ENCODE measurements around the gene UBXN11. TPM values are rescaled to one million over a fixed set of nuclear protein-coding genes. Genes with fewer than 3 reads are reported as not detected.

Gene UBXN11
- polyA plus RNA-seq, 3 donors: 13.1 to 19.1 (median 16.9) TPM

DNA sequence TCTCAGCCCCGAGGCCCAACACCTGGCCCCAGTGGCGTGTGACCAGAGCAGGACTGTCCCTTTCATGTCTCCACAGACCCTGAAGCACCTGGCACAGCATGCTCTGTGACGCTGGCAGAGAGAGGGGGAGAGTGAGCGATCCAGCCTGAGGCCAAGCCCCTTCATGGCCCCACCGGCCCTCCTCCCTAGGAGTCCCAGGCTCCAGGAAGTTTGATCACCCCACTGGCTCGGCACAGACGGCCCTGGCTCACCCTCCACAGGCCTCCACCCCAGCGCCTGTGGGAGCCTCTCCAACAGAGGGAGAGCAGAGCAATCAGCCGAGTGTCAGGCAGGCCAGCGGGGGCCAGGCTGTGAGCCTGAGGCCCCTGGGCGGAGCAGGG lies 15.6 kb downstream of the UBXN11 start:
- WGBS, 3 donors: 68 to 83% (median 70%) methylated on average over 10 to 11 of the region's 11 CpGs
- H3K27ac ChIP-seq (ENCODE audit: low read depth, low read length): no peak overlapping the region

DNA sequence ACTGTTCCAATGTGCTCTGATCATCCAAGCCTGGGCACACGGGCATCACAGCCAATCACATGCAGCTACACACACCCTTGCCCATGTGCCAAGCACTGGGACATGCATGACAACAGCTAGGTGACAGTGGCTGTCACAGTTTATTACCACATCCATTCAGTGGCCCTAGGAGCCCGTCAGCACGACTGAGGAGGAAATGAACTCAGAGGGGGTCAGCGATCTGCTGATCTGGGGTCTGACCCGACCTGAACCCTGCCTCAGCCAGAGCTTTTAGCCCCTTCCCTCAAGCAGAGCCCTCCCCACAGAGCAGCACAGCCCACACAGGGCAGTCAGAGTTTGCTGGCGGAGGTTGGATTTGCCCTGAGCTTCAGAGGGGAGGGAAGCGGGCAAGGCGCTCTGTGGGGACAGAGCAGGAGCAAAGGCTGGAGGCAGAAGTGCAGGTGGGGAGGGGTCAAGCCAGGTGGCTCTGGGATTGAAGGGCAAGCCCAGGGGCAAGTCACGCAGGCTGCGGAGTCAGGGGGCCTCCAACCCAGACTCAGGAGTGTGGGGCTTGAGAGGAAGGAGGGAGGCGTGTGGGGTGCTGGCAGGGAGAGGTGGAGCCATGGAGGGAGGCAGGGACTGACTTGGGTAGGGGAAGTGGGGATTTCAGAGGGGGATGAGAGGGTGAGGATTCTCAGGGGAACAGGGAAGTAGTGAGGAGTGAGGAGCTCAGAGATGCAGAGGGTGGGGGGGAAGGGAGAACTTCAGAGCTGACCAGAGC lies 16.1 kb downstream of the UBXN11 start:
- H3K27ac ChIP-seq (ENCODE audit: low read depth, low read length): peak overlapping the region; percentile 77
- 58 to 74% (median 72%) methylated on average over 11 of the region's 11 CpGs for WGBS, 3 donors

DNA sequence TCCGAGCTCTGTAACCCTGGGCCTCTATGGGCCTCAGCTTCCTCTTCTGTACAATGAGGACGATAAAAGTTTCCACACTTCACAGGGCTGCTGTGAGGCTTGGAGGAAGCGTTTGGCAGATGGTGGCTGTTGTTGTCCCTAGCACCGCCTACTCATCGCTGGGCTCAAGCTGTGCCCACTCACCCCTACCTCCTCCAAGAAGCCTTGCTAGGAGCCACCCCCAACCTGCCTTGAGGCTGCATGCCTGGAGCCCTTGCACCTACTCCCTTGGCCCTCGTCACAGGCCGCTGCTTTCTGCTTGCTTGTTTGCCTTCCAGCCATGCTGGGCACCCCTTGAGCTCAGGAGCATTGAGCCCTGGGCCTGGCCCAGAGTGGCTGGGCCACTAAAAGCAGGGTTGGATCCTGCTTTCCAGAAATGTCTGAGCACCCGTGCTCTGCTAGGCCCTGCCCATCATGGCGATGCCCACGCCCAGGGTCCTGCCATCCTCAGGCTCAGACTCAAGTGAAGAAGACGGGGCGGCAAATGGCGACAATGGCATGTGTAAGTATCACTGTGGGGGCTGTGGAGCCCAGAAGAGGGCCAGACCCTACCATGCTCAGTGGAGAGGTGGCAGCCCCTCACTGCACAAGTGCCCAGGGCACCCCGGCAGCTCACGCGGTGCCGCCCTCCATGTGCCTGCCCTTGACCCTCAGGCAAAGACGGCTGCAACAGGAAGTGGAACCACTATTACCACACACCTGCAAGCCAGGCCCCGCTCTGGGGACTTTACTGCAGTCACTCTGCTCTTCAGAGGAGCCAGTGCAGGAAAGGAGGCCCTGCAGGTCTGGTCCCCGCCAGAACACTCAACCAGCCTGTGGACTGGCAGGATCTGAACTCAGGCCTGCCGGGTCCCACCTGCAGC lies 17.0 kb downstream of the UBXN11 start:
- 62 to 89% (median 71%) methylated on average over 21 of the region's 21 CpGs for WGBS, 3 donors
- no peak overlapping the region for H3K27ac ChIP-seq (ENCODE audit: low read depth, low read length)

DNA sequence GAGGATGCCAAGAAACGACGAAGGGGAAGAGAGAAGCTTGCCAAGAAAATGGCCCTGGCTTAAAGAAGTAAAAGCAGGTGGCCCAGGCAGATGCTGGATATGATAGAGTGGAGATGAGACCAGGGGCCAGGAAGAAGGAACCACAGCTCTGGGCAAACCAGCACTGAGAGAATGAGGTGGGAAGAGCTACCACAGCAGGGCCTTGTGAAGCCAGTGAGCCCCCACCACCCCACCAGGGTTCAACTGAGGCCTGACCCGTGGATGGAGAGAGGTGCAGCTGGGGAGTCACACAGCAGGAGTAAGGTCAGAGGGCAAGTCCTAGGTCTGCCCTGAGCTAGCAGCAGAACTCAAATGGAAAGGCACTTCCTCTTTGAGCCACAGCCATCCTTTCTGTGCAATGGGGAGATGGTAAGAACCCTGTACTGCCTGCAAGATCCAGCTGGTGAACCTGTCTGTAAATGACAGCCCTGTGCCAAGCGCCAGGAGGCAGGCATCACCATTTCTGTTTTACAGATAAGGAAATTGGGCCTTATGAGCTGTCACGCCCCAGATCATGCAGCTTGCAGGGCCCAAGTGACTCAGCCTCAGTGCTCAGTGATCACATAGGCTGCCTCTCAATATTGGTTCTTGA lies 18.0 kb downstream of the UBXN11 start:
- WGBS, 3 donors: 32 to 62% (median 37%) methylated on average over 5 of the region's 5 CpGs
- peak overlapping the region; percentile 52 for H3K27ac ChIP-seq (ENCODE audit: low read depth, low read length)

DNA sequence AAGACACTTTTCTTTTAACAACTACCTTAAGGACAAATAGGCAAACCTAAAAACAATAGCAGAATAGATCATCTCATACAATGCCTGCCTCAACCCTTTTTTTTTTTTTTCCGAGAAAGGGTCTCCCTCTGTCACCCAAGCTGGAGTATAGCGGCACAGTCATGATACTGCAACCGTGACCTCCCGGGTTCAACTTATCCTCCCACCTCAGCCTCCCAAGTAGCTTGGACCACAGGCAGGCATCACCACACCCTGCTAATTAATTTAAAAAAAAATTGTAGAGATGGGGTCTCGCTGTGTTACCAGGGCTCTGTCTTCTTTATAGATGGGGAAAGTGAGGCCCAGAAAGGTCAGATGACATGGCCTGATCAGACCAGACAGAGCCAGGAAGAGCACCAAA lies 18.6 kb downstream of the UBXN11 start:
- WGBS, 3 donors: 68 to 93% (median 75%) methylated on average over 5 of the region's 5 CpGs
- H3K27ac ChIP-seq (ENCODE audit: low read depth, low read length): no peak overlapping the region

DNA sequence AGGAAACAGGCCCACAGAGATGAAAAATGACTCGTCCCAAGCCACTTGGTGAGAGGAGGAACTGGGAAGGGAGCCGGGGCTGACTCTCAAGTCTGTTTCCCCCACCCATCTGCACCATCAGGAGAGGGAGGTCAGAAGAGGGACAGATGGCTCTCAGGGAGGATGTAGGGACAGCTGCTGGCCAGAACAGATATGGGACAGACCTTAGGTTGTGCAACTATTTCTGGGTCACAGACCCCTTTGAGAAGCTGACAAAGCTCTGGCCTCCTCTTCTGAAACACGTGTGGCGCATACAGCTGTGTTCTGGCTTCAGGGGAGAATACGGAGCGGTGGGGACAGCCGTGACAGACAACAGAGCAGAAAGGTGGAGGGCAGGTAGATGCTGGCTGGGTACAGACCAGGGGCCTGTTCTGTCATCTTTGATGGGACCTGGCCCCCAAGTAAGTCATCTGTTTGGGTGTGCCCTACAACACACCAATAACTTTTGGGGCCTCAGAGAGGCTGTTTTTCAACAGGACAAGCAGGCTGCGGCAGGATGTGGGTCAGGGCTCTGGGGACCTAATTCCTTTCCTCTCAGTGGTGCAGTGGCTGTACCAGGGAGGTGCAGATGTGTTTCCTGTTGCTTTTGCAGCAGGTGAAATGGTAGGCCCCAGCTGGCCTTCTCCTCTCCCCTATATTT lies 19.3 kb downstream of the UBXN11 start:
- 27 to 72% (median 30%) methylated on average over 8 of the region's 8 CpGs for WGBS, 3 donors
- no peak overlapping the region for H3K27ac ChIP-seq (ENCODE audit: low read depth, low read length)

DNA sequence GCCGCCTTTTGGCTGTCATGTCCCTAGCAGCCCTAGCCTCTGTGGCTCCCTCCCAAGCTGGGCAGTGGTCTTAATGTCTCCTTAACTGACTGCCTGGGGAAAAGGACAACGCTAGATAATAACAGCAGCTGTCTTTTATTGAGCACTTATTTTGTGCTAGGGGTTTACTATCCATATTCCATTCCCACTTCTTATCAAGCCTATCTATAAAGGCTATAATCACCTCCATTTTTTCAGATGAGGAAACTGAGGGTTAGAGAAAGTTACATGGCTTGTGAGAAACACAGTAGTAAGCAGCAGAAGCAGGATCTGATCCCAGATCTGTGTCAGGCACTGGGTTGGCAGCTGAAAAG lies 20.4 kb downstream of the UBXN11 start:
- H3K27ac ChIP-seq (ENCODE audit: low read depth, low read length): no peak overlapping the region
- 76 to 93% (median 91%) methylated on average over 2 of the region's 2 CpGs for WGBS, 3 donors

DNA sequence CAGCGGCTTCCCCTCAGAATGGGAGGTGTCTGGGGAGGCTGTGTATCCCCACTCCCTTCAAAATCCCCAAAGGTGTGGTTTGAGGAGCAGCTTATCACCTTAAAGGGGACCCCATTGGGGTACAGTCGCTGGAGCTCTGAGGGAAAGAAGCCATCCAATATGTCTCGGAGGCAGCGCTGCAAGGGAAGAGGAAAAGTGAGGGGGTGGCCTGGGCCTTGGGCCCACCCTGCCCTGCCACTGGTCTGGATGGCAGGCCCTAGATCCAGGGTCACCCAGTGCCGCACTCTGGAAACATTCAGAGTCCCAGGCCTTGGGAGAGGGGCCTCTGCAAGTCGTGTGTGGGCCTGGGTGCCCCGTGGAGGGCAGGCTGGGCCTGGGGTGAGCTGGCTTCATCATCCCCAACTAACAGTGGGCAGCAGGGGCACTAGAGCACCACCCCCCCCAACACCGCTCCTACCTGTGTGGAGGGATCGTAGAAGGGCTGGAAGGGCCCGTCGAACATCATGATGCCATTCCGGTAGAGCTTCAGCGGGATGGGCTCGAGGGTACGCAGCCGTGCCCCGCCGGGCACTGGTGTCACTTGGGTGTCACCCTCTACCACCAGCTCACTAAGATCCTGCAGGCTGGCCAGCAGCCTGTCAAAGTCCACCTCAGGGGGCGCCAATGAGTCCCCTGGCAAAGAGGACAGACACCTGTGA lies 20.9 kb downstream of the UBXN11 start:
- 77 to 87% (median 83%) methylated on average over 19 of the region's 19 CpGs for WGBS, 3 donors
- H3K27ac ChIP-seq (ENCODE audit: low read depth, low read length): no peak overlapping the region

DNA sequence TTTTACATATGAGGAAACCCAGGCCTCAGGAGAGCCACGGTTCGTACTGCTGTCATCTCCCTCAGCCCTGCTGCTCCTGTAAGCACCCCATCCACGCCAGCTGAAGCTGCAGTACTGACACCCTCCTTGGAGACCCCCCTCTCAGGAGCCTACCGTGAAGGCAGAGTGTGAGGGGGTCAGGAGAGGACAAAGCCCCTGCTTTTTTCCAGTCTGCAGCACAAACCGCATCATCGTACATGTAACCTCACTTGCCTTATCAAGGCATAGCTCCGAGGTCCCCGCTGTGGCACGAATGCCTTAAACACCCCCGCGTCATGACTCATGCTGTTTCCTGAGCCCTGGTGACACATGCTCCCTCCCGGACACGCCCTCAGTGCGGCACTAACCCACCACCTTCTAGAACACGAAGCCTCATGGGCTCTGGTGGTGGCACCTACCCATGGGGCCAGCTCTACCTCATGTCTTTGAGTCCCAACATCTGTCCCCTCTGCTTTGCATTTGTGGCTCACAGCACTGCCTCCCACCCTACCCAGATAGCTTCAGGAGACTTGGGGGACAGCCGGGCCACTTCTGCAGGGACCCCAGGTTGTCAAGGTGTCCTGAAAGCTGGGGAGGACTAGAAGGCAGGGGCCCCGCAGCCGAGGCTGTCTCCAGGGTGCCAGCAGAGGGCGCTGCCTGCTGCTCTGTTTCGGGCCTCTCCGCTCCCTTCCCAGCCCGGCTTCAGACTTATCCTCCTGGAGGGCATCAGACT lies 21.7 kb downstream of the UBXN11 start:
- no peak overlapping the region for H3K27ac ChIP-seq (ENCODE audit: low read depth, low read length)
- WGBS, 3 donors: 27 to 56% (median 29%) methylated on average over 22 of the region's 22 CpGs

DNA sequence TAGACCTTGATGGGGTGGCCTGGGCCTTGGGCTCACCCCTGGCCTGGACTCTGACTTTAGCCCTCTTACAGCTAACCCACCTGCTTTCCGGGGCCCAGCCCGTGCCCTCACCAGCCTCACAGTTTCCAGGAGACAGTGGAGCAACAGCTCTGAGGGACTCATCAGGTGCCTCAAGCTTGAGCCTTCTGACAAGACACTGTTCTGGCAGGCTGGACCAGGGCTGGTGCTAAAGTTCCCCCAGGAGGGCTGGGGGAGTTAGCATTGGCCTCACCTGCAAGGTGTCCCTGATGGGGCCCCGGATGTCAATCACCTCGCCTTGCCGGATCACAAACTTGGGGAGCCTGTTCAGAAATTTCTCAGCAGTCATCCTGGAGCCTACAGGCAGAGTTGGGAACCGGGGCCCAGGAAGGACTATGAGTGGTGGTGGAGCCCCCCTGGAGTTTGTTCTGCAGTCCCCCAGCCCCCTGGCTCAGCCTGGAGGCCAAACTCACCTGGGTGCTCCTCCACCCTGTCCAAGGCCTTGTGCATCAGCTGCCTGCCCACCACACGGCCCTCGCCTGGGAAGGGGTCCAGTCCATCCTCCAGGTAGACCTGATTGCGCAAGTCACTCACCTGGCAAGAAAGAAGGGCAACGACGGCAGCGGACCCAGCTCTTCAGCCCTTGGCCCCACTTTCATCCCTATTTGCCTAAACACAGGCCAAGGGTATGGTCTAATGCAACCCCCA lies 22.4 kb downstream of the UBXN11 start:
- 83 to 88% (median 83%) methylated on average over 12 of the region's 12 CpGs for WGBS, 3 donors
- no peak overlapping the region for H3K27ac ChIP-seq (ENCODE audit: low read depth, low read length)

DNA sequence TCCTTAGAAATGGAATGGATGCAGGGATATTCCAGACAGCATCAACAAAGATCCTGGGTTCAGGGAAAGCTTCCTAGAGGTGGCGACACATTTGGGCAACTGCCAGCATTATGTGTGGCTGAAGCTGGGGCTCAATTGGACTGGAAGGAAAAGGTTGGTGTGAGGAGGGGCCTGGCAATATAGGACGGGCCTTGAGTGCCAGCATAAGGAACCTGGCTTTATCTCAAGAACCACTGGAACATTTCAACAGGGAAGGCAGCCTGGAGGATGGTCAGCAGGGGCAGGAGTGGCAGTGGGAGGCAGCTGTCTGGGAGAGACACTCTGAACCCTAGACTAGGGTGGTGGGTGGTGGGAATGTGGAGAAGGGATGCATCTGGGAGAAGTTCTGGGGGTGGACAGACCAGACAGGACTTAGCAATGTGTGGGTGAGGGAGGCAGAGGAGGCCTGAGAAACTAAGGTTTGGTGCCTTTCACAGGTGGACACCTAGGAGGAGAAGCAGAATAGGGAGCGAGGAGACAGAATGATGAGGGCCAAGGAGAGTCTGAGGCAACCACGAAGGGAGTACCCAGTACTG lies 23.1 kb downstream of the UBXN11 start:
- 66 to 67% (median 66%) methylated on average over 4 of the region's 4 CpGs for WGBS, 3 donors
- H3K27ac ChIP-seq (ENCODE audit: low read depth, low read length): no peak overlapping the region

DNA sequence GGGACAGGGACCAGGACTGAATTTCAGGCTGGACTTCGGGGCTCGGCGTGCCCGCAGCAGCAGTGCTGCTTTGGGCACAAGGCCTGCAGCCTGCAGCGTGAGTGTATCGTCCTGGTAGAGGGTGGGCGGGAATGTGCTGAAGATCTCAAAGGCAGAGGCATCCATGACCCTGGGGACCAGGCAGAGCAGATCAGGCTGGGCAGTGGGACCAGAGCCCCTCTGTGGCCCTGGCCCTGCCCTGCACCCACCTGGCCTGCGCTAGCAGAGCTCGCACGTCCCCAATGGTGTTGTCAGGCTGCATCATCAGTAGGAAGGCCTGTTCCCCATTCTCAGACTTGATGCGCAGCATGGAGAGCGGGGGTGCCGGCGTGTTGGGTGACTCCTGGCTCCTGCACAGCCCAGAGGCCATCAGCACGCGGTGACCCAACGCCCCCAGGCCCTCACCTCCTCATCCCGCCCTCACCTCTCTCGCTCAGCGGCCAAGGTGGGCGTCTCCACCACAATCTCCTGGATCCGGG lies 24.0 kb downstream of the UBXN11 start:
- 81 to 82% (median 81%) methylated on average over 21 to 22 of the region's 22 CpGs for WGBS, 3 donors
- no peak overlapping the region for H3K27ac ChIP-seq (ENCODE audit: low read depth, low read length)

DNA sequence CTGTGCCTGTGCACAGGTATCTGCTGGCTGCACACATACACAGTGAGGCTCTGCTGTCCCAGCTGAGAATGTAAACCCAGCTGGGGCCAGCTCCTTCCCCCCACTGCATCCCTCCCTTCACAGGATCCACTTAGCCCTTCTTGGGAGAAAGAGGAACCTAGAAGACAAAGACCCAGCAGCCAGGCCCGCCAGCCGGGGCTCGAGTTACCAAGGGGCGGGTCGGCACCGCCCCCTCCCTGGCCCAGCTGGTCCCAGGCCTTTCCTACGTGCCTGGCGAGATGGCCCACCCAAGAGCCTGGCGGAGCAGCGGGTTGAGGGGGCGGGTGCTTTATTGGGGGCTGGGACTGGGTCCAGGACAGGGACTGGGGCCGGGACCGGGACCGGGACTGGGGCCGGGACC lies 24.5 kb downstream of the UBXN11 start:
- 36 to 59% (median 39%) methylated on average over 11 to 15 of the region's 15 CpGs for WGBS, 3 donors
- H3K27ac ChIP-seq (ENCODE audit: low read depth, low read length): no peak overlapping the region

DNA sequence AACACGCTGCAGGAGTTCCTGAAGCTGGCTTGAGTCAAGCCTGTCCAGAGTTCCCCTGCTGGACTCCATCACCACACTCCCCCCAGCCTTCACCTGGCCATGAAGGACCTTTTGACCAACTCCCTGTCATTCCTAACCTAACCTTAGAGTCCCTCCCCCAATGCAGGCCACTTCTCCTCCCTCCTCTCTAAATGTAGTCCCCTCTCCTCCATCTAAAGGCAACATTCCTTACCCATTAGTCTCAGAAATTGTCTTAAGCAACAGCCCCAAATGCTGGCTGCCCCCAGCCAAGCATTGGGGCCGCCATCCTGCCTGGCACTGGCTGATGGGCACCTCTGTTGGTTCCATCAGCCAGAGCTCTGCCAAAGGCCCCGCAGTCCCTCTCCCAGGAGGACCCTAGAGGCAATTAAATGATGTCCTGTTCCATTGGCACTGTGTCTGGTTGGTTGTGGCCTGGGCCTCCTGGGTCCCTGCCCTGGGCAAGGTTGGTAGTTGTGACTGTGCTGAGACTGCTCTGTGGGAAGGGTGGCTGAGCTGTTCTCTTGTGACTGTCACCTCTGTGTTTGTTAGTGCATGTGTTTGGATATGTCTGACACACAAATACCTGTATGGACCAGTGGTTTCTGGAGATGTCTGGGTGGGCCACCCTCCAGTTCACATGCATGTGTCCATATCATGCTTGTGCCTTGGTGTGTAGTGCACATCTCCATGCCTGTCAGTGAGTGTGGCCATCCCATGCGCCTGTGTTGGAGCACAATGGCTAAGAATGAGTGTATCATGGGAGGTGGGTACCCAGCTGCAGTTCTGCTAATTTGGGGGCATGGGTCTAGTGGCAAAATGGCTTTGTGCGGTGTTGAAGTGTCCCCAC lies 25.1 kb downstream of the UBXN11 start:
- 81 to 96% (median 90%) methylated on average over 5 of the region's 5 CpGs for WGBS, 3 donors
- H3K27ac ChIP-seq (ENCODE audit: low read depth, low read length): no peak overlapping the region

DNA sequence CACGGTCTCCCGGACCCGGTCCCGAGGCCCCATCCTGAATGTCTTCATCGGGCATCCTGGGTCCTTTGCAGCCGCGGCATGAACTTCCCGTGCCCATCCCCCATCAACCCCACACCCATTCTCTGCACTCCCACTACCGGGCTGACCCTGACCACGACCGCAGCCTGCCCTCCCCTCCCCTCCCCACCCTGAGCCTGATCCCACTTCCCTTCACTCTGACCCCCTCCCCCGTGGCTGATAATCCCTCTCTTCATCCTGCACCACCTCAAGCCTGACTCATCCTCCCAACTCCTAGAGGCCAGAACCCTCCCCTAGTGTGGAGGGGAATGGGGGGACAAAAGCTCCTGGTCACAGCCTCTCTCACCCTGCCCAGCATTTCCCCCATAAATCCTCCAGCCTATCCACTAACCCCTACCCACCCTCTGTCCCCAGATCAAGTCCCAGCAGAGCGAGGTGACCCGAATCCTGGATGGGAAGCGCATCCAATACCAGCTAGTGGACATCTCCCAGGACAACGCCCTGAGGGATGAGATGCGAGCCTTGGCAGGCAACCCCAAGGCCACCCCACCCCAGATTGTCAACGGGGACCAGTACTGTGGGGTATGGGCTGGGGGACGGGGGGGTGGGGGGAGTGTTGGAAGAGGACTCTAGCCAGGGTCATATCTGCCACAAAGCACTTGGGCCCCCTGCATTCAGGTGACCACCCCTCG lies 25.9 kb downstream of the UBXN11 start:
- peak overlapping the region; percentile 75 for H3K27ac ChIP-seq (ENCODE audit: low read depth, low read length)
- 26 to 34% (median 29%) methylated on average over 16 to 20 of the region's 20 CpGs for WGBS, 3 donors
